Adrenal gland (tissue), 12 donors: ENCODE data around the gene WDR89. TPM values are rescaled to one million over a fixed set of nuclear protein-coding genes. Genes with fewer than 3 reads are reported as not detected.
"Not testable (repeated sequence)": the region's sequence is repeated elsewhere in the genome, so short reads cannot be mapped to it uniquely, and the experiment has no call there.

Experiments
- DNase-seq, 7 donors: peaks; one replicate each; pipeline ENCODE4 v3.0.0-alpha.2; 2019 to 2020
- H3K27ac ChIP-seq, 5 donors: fragments of 200-600 bp; sonication (generic) in 4 of 5; 1 replicate in 3 of 5; 2 replicates in 2 of 5; pipeline versions ENCODE4 v1.5.1 to v1.8.0; 2016 to 2020; ENCODE audit warnings: mild to moderate bottlenecking in 1 of 5
- H3K27me3 ChIP-seq: fragments of 200-600 bp; 2 replicates; pipeline ENCODE4 v1.8.0; 2021
- H3K36me3 ChIP-seq, 2 donors: fragments of 200-600 bp; replicated peaks in 1 of 2; 1 replicate in 1 of 2; 2 replicates in 1 of 2; pipeline versions ENCODE4 v1.5.1 to v1.8.0; 2018 to 2022
- H3K4me1 ChIP-seq, 2 donors: fragments of 200-600 bp; replicated peaks in 1 of 2; 1 replicate in 1 of 2; 2 replicates in 1 of 2; pipeline versions ENCODE4 v1.5.1 to v1.8.0; 2018 to 2021
- H3K4me3 ChIP-seq, 4 donors: fragments of 200-600 bp; sonication (generic) in 3 of 4; one replicate each; pipeline ENCODE4 v1.5.1; 2016 to 2018
- H3K9me3 ChIP-seq, 3 donors: fragments of 200-600 bp; sonication (generic) in 1 of 3; replicated peaks in 1 of 3; 1 replicate in 2 of 3; 2 replicates in 1 of 3; pipeline versions ENCODE4 v1.5.1 to v1.8.0; 2016 to 2021
- POLR2A ChIP-seq, 2 donors: fragments of 450-650 bp; IDR thresholded peaks; one replicate each; pipeline ENCODE4 v1.6.1; 2017; ENCODE audit warnings: antibody characterized with exemption in 2 of 2, mild to moderate bottlenecking in 2 of 2, moderate library complexity in 1 of 2
- WGBS, 4 donors: extraction: QIAGEN DNeasy Blood & Tissue Kit in 2 of 4; methylation state at CpG; one replicate each; pipeline versions ENCODE4 v1.1.5 to v1.1.7; 2013 to 2017; 5-methylcytosine and 5-hydroxymethylcytosine counted together
- intact Hi-C, 2 donors: fragments of 100-400 bp; cut with DNase I; formaldehyde crosslinking; loops; one replicate each; pipeline versions ENCODE4 v1.14.1 to v1.15.0; 2022 to 2023
- polyA plus RNA-seq, 3 donors: library from polyadenylated mRNA; stranded (reverse); fragments of 200-250 nt in 2 of 3; fragments of 350-450 nt in 1 of 3; fragmentation: Illumina TruSeq in 1 of 3; extraction: RNeasy Lipid Tissue Mini Kit (QIAGEN cat#74804) in 1 of 3; gene quantifications; one replicate each; pipeline ENCODE4 v1.2.3, GENCODE V29; 2013 to 2014
- total RNA-seq, 9 donors: library from RNA; depleted of rRNA in 4 of 9; stranded (reverse); fragments of >200 nt in 4 of 9; fragments of 120-200 nt in 1 of 9; fragmentation: NEBNext Ultra II Directional in 1 of 9; extraction: Animal tissue kit (Norgen Biotek cat#: 25700) in 1 of 9; gene quantifications; one replicate each; pipeline versions ENCODE4 v1.1.0 to v1.2.4, GENCODE V29; 2013 to 2023
- TF ChIP-seq, protein P1 (sequence below), 6 experiments: fragments of 450-650 bp in 4 of 6; fragments of 200-600 bp in 2 of 6; sonication (generic) in 1 of 6; IDR thresholded peaks; 1 replicate in 5 of 6; 2 replicates in 1 of 6; pipeline versions ENCODE4 v1.5.1 to v1.8.0; 2016 to 2021; ENCODE audit warnings: antibody characterized with exemption in 6 of 6, mild to moderate bottlenecking in 2 of 6, moderate library complexity in 1 of 6
- donor health status: healthy with polysubstance abuse.
- donor health status: Bipolar disorder and iron deficiency.
- donor health status: DM: yes; HTN: yes; CAD: no.
- donor health status: DM: no; HTN: no; CAD: no.
- donor health status: DM: no; HTN: no; CAD: no.
- donor health status: DM: yes; HTN: yes; CAD: no.

The WDR89 gene
- total and polyA plus RNA-seq, 12 donors, result 2.5 to 19.2 (median 10.7) TPM

DNA sequence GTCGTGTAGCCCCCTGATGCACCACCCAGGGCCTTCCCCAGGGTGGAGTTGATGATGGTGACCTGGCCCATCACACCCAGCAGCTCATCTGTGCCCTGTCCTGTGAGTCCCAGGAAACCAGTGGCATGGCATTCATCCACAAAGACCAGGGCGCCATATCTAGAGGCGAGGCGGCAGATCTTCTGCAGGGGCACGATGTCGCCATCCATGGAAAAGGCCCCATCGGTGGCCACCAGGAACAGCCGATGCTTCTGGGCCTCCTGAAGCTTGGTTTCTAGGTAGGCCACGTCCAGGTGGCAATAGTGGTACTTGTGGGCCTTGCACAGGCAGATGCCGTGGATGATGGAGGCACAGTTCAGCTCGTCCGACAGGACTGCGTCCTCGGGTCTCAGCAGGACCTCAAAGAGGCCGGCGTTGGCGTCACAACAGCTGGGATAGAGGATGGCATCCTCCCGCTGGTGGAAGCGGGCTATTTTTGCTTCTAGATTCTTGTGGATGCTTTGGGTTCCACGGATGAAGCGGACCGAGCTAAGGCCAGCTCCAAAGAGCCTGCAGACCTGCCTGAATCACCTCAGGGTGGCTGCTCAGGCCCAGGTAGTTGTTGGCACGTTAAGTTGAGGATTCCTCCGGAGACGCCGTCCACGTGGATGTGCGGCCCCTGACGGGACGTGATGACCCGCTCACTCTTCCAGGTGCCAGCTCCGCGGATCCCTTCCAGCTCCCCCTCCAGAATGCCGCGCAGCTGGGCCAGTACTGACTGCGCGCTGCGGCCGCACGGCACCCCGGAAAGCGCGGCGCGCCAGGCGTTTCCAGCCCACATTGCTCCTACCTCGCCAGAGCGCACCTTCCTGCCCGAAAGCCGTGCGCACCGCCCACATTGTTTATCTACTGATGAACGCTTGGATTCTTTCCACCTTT is 47.0 kb downstream of the WDR89 start:
- TF ChIP-seq, protein P1, sequence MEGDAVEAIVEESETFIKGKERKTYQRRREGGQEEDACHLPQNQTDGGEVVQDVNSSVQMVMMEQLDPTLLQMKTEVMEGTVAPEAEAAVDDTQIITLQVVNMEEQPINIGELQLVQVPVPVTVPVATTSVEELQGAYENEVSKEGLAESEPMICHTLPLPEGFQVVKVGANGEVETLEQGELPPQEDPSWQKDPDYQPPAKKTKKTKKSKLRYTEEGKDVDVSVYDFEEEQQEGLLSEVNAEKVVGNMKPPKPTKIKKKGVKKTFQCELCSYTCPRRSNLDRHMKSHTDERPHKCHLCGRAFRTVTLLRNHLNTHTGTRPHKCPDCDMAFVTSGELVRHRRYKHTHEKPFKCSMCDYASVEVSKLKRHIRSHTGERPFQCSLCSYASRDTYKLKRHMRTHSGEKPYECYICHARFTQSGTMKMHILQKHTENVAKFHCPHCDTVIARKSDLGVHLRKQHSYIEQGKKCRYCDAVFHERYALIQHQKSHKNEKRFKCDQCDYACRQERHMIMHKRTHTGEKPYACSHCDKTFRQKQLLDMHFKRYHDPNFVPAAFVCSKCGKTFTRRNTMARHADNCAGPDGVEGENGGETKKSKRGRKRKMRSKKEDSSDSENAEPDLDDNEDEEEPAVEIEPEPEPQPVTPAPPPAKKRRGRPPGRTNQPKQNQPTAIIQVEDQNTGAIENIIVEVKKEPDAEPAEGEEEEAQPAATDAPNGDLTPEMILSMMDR (IDR thresholded peaks at IDR 0.05), result no peak
- TF ChIP-seq POLR2A (IDR thresholded peaks at IDR 0.05), result no peak
- peaks cover 0 to 5% (median 0%) of the 10 kb centered on the region in 3 donors for H3K9me3 ChIP-seq
- intact Hi-C loops, result no loop called here
- H3K4me3 ChIP-seq, result no peak overlapping the region
- no peaks in the 10 kb centered on the region for H3K4me1 ChIP-seq
- H3K27ac ChIP-seq, result no peak overlapping the region
- H3K36me3 ChIP-seq, result peaks cover 0 to 12% of the 10 kb centered on the region in 2 donors
- 96 to 97% (median 96%) methylated on average over 31 to 53 of the region's 53 CpGs for WGBS, 4 donors
- DNase-seq, result no peak
- H3K27me3 ChIP-seq, result no peaks in the 10 kb centered on the region

- H3K27ac ChIP-seq, H3K9me3 ChIP-seq, H3K4me1 ChIP-seq, DNase-seq, intact Hi-C loops, H3K4me3 ChIP-seq, H3K27me3 ChIP-seq, H3K36me3 ChIP-seq: not testable (repeated sequence)
- 46 to 63% (median 62%) methylated on average over 8 of the region's 8 CpGs for WGBS, 4 donors
These were observed 58.6 kb downstream of the WDR89 start for GRCh38 chr14:63583046-63583445.

- TF ChIP-seq, protein P1 (IDR thresholded peaks at IDR 0.05), result no peak
- TF ChIP-seq POLR2A (IDR thresholded peaks at IDR 0.05), result no peak
- no peaks in the 10 kb centered on the region for H3K9me3 ChIP-seq
- H3K27ac ChIP-seq, result no peak overlapping the region
- no peaks in the 10 kb centered on the region for H3K27me3 ChIP-seq
- H3K4me1 ChIP-seq, result no peaks in the 10 kb centered on the region
- H3K4me3 ChIP-seq, result no peak overlapping the region
- no peaks in the 10 kb centered on the region for H3K36me3 ChIP-seq
- no peak for DNase-seq
- intact Hi-C loops, result no loop called here
- 52 to 63% (median 56%) methylated on average over 4 of the region's 4 CpGs for WGBS, 4 donors
These were observed 60.2 kb downstream of the WDR89 start for GRCh38 chr14:63581491-63581890.

GRCh38 chr14:63578300-63578699 is 63.4 kb downstream of the WDR89 start:
- no peaks in the 10 kb centered on the region for H3K4me1 ChIP-seq
- TF ChIP-seq, protein P1 (IDR thresholded peaks at IDR 0.05), result no peak
- no peak for TF ChIP-seq POLR2A (IDR thresholded peaks at IDR 0.05)
- no peaks in the 10 kb centered on the region for H3K9me3 ChIP-seq
- 93 to 97% (median 94%) methylated on average over 1 of the region's 1 CpG for whole genome bisulfite sequencing, 4 donors
- intact Hi-C loops, result no loop called here
- H3K4me3 ChIP-seq, result no peak overlapping the region
- no peaks in the 10 kb centered on the region for H3K36me3 ChIP-seq
- H3K27ac ChIP-seq, result no peak overlapping the region
- H3K27me3 ChIP-seq, result no peaks in the 10 kb centered on the region
- no peak for DNase-seq
